Suprapubic skin (tissue), 4 donors: ENCODE results near the gene YIPF7. TPM values are rescaled to one million over a fixed set of nuclear protein-coding genes. Genes with fewer than 3 reads are reported as not detected.

Source experiments
- DNase-seq, 2 donors: peaks; one replicate each; pipeline ENCODE4 v3.0.0-alpha.2; 2019; ENCODE audit warnings: low spot score in 2 of 2
- H3K27ac ChIP-seq: fragments of 200-600 bp; sonication (generic); one replicate; pipeline ENCODE4 v1.5.1; 2019
- H3K27me3 ChIP-seq: fragments of 200-600 bp; sonication (generic); one replicate; pipeline ENCODE4 v1.5.1; 2019
- H3K36me3 ChIP-seq: fragments of 200-600 bp; sonication (generic); one replicate; pipeline ENCODE4 v1.5.1; 2019
- H3K4me1 ChIP-seq: fragments of 200-600 bp; sonication (generic); one replicate; pipeline ENCODE4 v1.5.1; 2019
- H3K4me3 ChIP-seq: fragments of 200-600 bp; sonication (generic); one replicate; pipeline ENCODE4 v1.5.1; 2019; ENCODE audit warnings: mild to moderate bottlenecking
- H3K9me3 ChIP-seq: fragments of 200-600 bp; sonication (generic); one replicate; pipeline ENCODE4 v1.5.1; 2019
- EP300 ChIP-seq: sonication (generic); formaldehyde crosslinking; IDR thresholded peaks from one replicate; pipeline ENCODE4 v1.6.1; 2017; ENCODE audit warnings: antibody characterized with exemption
- POLR2A ChIP-seq, 2 donors: fragments of 450-650 bp; IDR thresholded peaks; one replicate each; pipeline ENCODE4 v1.6.1; 2017; ENCODE audit warnings: antibody characterized with exemption in 2 of 2, mild to moderate bottlenecking in 2 of 2, moderate library complexity in 2 of 2
- POLR2AphosphoS5 ChIP-seq, 3 donors: sonication (generic); formaldehyde crosslinking; IDR thresholded peaks; one replicate each; pipeline ENCODE4 v1.6.1; 2017; ENCODE audit warnings: antibody characterized with exemption in 3 of 3
- WGBS: methylation state at CpG from one replicate; pipeline ENCODE4 v1.1.5; 2018; 5-methylcytosine and 5-hydroxymethylcytosine counted together
- total RNA-seq, 4 donors: library from RNA; depleted of rRNA; stranded (reverse); fragments of >200 nt; gene quantifications; one replicate each; pipeline ENCODE4 v1.1.0, GENCODE V29; 2016
- TF ChIP-seq, protein P1 (sequence below), 2 donors: fragments of 200-600 bp in 1 of 2; fragments of 450-650 bp in 1 of 2; sonication (generic) in 1 of 2; IDR thresholded peaks; one replicate each; pipeline ENCODE4 v1.5.1; 2016 to 2019; ENCODE audit warnings: antibody characterized with exemption in 2 of 2, mild to moderate bottlenecking in 1 of 2, moderate library complexity in 1 of 2

Gene YIPF7
- total RNA-seq, 4 donors from 2014 or later = not detected

DNA sequence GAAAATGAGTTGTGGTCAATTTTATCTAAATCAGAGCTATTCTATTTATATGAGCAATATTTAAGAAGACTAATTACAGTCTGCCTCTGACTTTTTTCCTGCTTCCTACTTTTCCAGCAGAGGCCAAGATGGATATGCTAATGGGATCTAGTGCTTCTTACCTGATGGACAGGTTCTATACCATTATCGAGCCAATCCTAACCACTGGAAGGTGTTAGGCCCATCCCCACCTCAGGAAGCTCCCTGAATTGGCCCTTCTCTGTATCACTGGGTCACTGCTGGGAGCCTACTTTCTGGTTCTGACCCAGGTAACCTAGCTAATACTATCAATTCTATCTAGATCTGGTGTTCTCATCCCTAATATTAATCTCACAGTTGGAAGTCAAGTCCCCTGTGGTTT, 577 bp upstream of the YIPF7 start:
- no peak for DNase-seq
- Histone ChIP-seq H3K27me3 (no peaks in the 10 kb centered on the region), H3K36me3 (no peaks in the 10 kb centered on the region), H3K4me1 (no peaks in the 10 kb centered on the region), H3K27ac (no peak overlapping the region), H3K9me3 (no peaks in the 10 kb centered on the region), H3K4me3 (no peak overlapping the region)
- WGBS = 89% methylated on average over 1 of the region's 1 CpG
- TF ChIP-seq EP300 (no peak), POLR2A (IDR thresholded peaks at IDR 0.05) (no peak), POLR2AphosphoS5 (IDR thresholded peaks at IDR 0.05) (no peak)
- TF ChIP-seq, protein P1, sequence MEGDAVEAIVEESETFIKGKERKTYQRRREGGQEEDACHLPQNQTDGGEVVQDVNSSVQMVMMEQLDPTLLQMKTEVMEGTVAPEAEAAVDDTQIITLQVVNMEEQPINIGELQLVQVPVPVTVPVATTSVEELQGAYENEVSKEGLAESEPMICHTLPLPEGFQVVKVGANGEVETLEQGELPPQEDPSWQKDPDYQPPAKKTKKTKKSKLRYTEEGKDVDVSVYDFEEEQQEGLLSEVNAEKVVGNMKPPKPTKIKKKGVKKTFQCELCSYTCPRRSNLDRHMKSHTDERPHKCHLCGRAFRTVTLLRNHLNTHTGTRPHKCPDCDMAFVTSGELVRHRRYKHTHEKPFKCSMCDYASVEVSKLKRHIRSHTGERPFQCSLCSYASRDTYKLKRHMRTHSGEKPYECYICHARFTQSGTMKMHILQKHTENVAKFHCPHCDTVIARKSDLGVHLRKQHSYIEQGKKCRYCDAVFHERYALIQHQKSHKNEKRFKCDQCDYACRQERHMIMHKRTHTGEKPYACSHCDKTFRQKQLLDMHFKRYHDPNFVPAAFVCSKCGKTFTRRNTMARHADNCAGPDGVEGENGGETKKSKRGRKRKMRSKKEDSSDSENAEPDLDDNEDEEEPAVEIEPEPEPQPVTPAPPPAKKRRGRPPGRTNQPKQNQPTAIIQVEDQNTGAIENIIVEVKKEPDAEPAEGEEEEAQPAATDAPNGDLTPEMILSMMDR (IDR thresholded peaks at IDR 0.05) = no peak

GRCh38 chr4:44646151-44646550, 5.3 kb downstream of the YIPF7 start:
- Histone ChIP-seq H3K27me3 (no peaks in the 10 kb centered on the region), H3K27ac (no peak overlapping the region), H3K36me3 (no peaks in the 10 kb centered on the region), H3K9me3 (peaks cover 4% of the 10 kb centered on the region), H3K4me3 (no peak overlapping the region), H3K4me1 (no peaks in the 10 kb centered on the region)
- no peak for DNase-seq
- TF ChIP-seq, protein P1 (IDR thresholded peaks at IDR 0.05) = no peak
- TF ChIP-seq POLR2AphosphoS5 (IDR thresholded peaks at IDR 0.05) (no peak), POLR2A (IDR thresholded peaks at IDR 0.05) (no peak)
- 90% methylated on average over 1 of the region's 1 CpG for WGBS

GRCh38 chr4:44638091-44638490, 13.3 kb downstream of the YIPF7 start:
- H3K27ac ChIP-seq = no peak overlapping the region
- DNase-seq = no peak
- H3K4me1 ChIP-seq = no peaks in the 10 kb centered on the region
- H3K9me3 ChIP-seq = no peaks in the 10 kb centered on the region
- no peak overlapping the region for H3K4me3 ChIP-seq
- no peaks in the 10 kb centered on the region for H3K36me3 ChIP-seq
- H3K27me3 ChIP-seq = peaks cover 4% of the 10 kb centered on the region
- TF ChIP-seq POLR2AphosphoS5 (IDR thresholded peaks at IDR 0.05) = no peak
- TF ChIP-seq POLR2A (IDR thresholded peaks at IDR 0.05) = no peak
- TF ChIP-seq EP300 = no peak
- TF ChIP-seq, protein P1 (IDR thresholded peaks at IDR 0.05) = no peak
- WGBS = 78% methylated on average over 4 of the region's 4 CpGs

DNA sequence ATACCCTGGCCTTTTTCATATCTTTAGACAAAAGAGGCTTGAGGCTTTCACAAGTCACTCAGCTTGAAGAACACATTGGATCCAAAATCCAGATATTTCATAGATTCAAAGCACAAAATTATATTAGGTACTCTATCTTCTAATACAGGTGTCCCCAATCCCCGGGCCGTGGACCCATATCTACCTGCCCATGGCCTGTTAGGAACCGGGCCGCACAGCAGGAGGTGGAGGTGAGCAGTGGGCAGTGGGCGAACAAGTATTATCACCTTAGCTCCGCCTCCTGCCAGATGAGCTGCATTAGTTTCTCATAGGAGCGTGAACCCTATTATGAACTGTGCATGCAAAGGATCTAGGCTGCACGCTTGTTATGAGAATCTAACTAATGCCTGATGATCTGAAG, 18.7 kb downstream of the YIPF7 start:
- DNase-seq = no peak
- H3K27ac ChIP-seq = no peak overlapping the region
- peaks cover 4% of the 10 kb centered on the region for H3K27me3 ChIP-seq
- TF ChIP-seq, protein P1 (IDR thresholded peaks at IDR 0.05) = no peak
- TF ChIP-seq POLR2A (IDR thresholded peaks at IDR 0.05) = no peak
- TF ChIP-seq EP300 = no peak
- TF ChIP-seq POLR2AphosphoS5 (IDR thresholded peaks at IDR 0.05) = no peak
- H3K36me3 ChIP-seq = no peaks in the 10 kb centered on the region
- no peaks in the 10 kb centered on the region for H3K4me1 ChIP-seq
- 80% methylated on average over 8 of the region's 8 CpGs for WGBS
- no peak overlapping the region for H3K4me3 ChIP-seq
- no peaks in the 10 kb centered on the region for H3K9me3 ChIP-seq

GRCh38 chr4:44632089-44632488, 19.3 kb downstream of the YIPF7 start:
- no peaks in the 10 kb centered on the region for H3K4me1 ChIP-seq
- 86% methylated on average over 4 of the region's 4 CpGs for WGBS

More at GRCh38 chr4:44632089-44632488, 19.3 kb downstream of the YIPF7 start:
- no peaks in the 10 kb centered on the region for H3K36me3 ChIP-seq
- H3K9me3 ChIP-seq = no peaks in the 10 kb centered on the region
- H3K27me3 ChIP-seq = peaks cover 4% of the 10 kb centered on the region
- TF ChIP-seq, protein P1 (IDR thresholded peaks at IDR 0.05) = no peak
- TF ChIP-seq EP300 = no peak
- no peak for TF ChIP-seq POLR2AphosphoS5 (IDR thresholded peaks at IDR 0.05)
- TF ChIP-seq POLR2A (IDR thresholded peaks at IDR 0.05) = no peak
- no peak overlapping the region for H3K27ac ChIP-seq
- DNase-seq = no peak
- H3K4me3 ChIP-seq = no peak overlapping the region
